ENCODE results near the gene AKT3.

Gene AKT3

DNA sequence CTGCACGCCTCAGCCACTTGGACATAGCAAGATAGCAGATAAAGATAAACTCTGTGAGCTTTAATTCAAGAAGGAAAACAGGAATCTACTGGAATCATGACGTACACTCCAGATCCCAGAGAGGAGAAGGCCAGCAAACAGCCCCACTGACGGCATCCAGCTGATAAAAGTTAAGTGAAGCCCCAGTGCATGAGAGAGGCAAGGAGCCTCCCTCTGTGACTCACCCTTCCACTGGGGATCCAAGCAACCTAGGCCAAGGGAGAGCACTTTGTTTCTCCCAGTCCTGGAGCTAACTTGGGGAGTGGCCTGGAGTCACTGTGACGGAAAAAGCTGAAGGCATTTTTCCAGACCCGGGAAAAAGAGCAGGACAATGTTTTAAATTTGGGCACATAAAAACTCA is 270.0 kb downstream of the AKT3 start:
- TF ChIP-seq, protein P1, sequence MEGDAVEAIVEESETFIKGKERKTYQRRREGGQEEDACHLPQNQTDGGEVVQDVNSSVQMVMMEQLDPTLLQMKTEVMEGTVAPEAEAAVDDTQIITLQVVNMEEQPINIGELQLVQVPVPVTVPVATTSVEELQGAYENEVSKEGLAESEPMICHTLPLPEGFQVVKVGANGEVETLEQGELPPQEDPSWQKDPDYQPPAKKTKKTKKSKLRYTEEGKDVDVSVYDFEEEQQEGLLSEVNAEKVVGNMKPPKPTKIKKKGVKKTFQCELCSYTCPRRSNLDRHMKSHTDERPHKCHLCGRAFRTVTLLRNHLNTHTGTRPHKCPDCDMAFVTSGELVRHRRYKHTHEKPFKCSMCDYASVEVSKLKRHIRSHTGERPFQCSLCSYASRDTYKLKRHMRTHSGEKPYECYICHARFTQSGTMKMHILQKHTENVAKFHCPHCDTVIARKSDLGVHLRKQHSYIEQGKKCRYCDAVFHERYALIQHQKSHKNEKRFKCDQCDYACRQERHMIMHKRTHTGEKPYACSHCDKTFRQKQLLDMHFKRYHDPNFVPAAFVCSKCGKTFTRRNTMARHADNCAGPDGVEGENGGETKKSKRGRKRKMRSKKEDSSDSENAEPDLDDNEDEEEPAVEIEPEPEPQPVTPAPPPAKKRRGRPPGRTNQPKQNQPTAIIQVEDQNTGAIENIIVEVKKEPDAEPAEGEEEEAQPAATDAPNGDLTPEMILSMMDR (IDR thresholded peaks at IDR 0.05; ENCODE audit: low read length, missing control alignments): no peak
- H3K4me3 ChIP-seq (replicated peaks; ENCODE audit: low read depth, low read length): no peak overlapping the region
- DNase-seq (ENCODE audit: low read depth): peak; percentile 87

DNA sequence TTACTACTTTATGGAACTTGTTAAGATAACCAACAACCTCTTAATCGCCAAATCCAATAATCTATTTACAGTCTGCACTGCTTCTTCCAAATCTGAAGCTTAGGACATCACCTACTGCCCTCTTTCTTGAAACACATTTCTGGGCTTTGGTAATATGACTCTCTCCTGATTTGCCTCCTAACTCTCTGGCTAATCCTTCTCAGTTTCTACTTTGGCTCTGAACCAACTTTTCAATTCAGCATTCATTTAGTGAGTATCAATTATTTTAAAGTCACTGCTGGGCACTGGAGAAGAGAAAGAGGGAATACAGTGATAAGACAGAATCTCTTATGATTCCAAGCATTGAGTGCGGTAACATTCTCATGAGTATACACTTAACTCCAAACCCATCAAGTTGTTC is 275.0 kb downstream of the AKT3 start:
- TF ChIP-seq, protein P1 (IDR thresholded peaks at IDR 0.05; ENCODE audit: low read length, missing control alignments): no peak
- no peak for DNase-seq (ENCODE audit: low read depth)
- no peak overlapping the region for H3K4me3 ChIP-seq (replicated peaks; ENCODE audit: low read depth, low read length)

DNA sequence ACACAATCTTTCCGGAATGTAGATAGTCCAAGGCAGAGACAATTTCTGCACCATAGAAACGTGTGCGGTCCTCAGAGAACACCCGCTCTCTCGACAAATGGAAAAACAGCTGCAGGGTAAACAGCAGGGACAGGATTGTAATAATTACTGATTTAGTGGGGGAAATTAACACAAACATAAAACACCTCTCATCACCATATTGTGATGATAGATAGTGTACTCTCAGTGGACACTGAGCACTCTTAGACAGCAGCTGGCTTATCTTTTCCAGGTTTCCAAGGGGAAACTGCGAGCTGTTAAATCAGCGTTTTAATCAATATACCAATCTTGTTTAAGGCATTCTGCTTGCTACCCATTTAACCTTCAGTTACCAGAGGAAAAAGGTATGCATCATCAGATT is 277.1 kb downstream of the AKT3 start:
- TF ChIP-seq, protein P1 (IDR thresholded peaks at IDR 0.05; ENCODE audit: low read length, missing control alignments): no peak
- H3K4me3 ChIP-seq (replicated peaks; ENCODE audit: low read depth, low read length): no peak overlapping the region
- DNase-seq (ENCODE audit: low read depth): no peak

DNA sequence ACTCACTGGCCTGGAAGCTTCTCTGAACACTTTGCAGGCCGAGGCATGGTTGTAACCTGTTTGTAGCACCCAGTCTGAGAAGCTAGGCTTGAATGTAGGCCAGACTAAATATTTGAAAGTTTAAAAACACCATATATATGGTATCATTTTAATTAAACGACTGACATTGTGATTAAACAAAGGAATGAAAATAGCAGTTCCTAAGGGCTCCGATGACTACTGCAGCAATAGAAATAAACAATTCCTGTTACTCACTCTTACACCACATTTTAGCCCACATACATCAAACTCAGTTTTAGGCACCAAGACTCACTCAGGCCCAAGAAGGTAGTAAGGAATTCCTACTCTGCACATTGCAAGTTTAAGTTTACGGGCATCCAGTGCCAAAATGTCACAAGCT is 281.2 kb downstream of the AKT3 start:
- TF ChIP-seq, protein P1 (IDR thresholded peaks at IDR 0.05; ENCODE audit: low read length, missing control alignments): no peak
- no peak for DNase-seq (ENCODE audit: low read depth)
- no peak overlapping the region for H3K4me3 ChIP-seq (replicated peaks; ENCODE audit: low read depth, low read length)

DNA sequence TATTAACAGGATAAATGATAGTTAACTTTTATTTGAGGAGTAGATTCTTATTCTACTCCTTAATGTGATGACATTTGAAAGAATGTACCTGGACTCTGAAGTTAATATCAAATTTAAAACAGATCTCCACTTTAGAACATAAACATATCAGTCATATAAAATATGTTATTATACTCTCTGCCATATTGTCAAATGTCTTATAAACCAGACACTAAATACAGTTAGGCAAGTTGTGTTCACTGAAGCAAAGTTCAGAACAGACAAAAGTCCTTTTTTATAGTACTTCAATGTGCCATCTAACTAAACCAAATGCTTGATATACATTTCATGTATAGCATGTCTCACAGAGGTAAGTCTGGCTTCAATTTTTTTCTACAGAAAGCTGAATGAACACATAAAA is 285.2 kb downstream of the AKT3 start:
- TF ChIP-seq, protein P1 (IDR thresholded peaks at IDR 0.05; ENCODE audit: low read length, missing control alignments): no peak
- no peak for DNase-seq (ENCODE audit: low read depth)
- H3K4me3 ChIP-seq (replicated peaks; ENCODE audit: low read depth, low read length): no peak overlapping the region

DNA sequence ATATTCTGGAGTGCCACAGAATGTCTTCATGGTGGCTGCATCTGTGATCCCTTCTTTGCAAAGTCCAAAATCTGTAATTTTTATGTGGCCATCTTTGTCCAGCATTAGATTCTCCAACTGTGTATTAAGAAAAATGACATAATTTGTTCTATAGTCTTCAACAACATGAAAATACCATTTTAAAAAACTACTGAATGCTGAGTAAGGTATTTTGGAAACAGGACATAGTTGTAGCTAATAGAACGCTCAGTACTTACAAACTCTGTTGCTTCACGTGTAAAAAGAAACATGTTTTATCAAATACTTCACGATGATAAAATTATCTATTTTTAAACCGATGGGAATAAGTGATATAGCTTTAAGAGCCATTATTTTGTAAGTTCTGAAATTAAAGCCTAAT is 286.3 kb downstream of the AKT3 start:
- H3K4me3 ChIP-seq (replicated peaks; ENCODE audit: low read depth, low read length): no peak overlapping the region
- TF ChIP-seq, protein P1 (IDR thresholded peaks at IDR 0.05; ENCODE audit: low read length, missing control alignments): no peak
- no peak for DNase-seq (ENCODE audit: low read depth)

DNA sequence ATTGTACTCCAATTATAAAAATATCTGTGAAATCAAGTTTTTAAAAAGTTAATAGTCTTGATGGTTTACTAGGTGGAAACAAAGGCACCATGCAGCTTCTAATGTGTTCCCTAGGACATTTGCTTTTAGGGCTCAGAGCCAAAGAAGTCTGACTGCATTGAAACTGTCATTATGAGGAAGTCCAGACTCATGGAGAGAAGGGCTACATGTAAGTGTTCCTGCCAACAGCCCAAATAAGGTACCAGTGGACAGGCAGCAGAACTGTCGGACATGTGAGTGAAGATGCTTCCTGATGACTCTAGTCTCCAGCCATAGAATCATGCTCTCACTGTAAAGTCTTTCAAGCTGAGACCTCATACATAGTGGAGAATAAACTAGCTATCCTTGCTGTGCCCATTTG is 287.6 kb downstream of the AKT3 start:
- peak; percentile 18 for DNase-seq (ENCODE audit: low read depth)
- H3K4me3 ChIP-seq (replicated peaks; ENCODE audit: low read depth, low read length): no peak overlapping the region
- TF ChIP-seq, protein P1 (IDR thresholded peaks at IDR 0.05; ENCODE audit: low read length, missing control alignments): no peak
